ENCODE results near the gene TBC1D22B. TPM values are rescaled to one million over a fixed set of nuclear protein-coding genes. Genes with fewer than 3 reads are reported as not detected.

The TBC1D22B gene
- total RNA-seq, 1 donor: 6.9 TPM

DNA sequence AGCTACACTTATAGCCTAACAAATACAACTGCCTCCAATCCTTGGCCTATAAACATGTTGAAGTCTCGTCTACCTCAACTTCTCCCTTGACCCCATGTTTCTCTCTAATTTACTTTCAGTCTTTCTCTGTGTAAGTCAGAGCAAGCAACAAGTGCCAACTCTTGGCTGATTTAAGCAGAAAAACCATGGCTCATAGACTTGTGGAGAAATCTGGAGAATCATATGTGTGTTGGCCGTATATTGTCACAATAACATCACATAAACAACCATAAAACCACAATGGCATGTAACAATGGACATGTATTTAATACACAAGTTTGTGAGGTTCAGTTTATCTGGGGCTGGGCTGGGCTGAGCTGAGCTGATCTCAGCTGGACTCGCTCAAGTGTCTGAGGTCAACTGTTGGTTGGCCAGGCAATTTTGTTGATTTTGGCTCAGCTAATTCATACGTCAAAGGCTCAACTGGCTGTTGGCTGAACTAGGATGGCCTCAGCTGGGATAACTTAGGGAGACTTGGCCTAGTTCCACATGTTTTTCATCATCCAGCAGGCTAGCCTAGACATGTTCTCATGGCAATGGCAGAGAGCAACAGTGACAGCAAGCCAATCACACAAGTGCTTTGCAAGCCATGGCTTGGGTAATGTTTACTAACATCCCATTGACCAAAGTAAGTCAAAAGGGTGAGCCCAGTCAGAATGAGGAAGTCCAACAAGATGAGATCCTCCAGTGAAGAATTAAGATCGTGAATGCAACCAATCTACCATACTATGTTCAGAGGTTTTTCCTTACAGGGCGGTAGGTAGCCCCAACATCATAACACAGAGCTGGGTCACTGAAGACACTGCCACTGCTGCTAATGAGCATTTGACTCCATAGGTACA, 12.9 kb upstream of the TBC1D22B start:
- Histone ChIP-seq H3K27ac (ENCODE audit: low read depth, low read length) (peak overlapping the region; percentile 98), H3K79me2 (ENCODE audit: insufficient read depth, low read length) (no peaks in the 10 kb centered on the region), H4K20me1 (ENCODE audit: insufficient read depth, low read length) (no peaks in the 10 kb centered on the region), H3K4me2 (ENCODE audit: insufficient read depth, low read length) (peak overlapping the region; percentile 38), H3K4me1 (ENCODE audit: insufficient read depth, low read length) (peaks cover 67% of the 10 kb centered on the region), H3K27me3 (ENCODE audit: insufficient read depth, low read length) (no peaks in the 10 kb centered on the region), H3K36me3 (ENCODE audit: insufficient read depth, low read length) (no peaks in the 10 kb centered on the region), H2AFZ (ENCODE audit: low read length) (no peak overlapping the region), H3K9me3 (ENCODE audit: low read depth, low read length) (no peaks in the 10 kb centered on the region), H3K4me3 (ENCODE audit: insufficient read depth, low read length) (peak overlapping the region; percentile 1)
- DNase-seq (ENCODE audit: insufficient read length, low spot score, missing footprints): peak; percentile 43
- TF ChIP-seq, protein P1, sequence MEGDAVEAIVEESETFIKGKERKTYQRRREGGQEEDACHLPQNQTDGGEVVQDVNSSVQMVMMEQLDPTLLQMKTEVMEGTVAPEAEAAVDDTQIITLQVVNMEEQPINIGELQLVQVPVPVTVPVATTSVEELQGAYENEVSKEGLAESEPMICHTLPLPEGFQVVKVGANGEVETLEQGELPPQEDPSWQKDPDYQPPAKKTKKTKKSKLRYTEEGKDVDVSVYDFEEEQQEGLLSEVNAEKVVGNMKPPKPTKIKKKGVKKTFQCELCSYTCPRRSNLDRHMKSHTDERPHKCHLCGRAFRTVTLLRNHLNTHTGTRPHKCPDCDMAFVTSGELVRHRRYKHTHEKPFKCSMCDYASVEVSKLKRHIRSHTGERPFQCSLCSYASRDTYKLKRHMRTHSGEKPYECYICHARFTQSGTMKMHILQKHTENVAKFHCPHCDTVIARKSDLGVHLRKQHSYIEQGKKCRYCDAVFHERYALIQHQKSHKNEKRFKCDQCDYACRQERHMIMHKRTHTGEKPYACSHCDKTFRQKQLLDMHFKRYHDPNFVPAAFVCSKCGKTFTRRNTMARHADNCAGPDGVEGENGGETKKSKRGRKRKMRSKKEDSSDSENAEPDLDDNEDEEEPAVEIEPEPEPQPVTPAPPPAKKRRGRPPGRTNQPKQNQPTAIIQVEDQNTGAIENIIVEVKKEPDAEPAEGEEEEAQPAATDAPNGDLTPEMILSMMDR (IDR thresholded peaks at IDR 0.05; ENCODE audit: extremely low read depth, low read depth, low read length): no peak

DNA sequence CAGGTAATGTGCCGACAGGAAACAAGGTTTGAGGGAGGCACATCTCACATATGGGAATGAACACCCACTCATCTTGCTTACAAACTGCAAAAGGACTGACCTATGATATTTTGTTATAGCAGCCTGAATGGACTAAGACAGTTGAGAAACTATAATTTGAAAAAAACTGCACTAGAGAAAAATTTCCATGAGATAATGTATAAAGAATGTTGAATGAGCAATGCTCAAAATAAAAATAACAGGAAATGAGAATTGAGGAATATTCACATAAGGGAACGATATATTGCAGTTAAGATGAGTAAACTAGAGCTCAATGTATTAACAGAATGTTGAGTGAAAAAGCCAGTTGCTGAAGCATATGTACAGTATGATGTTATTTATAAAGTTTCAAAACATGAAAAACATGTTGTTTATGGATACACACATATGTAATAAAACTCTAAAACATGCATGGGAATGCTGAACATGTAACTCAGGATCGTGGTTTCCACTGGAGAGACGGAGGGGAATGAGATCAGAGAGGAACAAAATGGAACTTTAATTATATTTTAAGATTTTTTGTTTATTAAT, 6.3 kb upstream of the TBC1D22B start:
- H3K36me3 ChIP-seq (ENCODE audit: insufficient read depth, low read length): no peaks in the 10 kb centered on the region
- peak overlapping the region; percentile 62 for H3K27ac ChIP-seq (ENCODE audit: low read depth, low read length)
- no peak overlapping the region for H2AFZ ChIP-seq (ENCODE audit: low read length)
- peaks cover 2% of the 10 kb centered on the region for H3K9me3 ChIP-seq (ENCODE audit: low read depth, low read length)
- no peak for DNase-seq (ENCODE audit: insufficient read length, low spot score, missing footprints)
- no peaks in the 10 kb centered on the region for H4K20me1 ChIP-seq (ENCODE audit: insufficient read depth, low read length)
- H3K4me3 ChIP-seq (ENCODE audit: insufficient read depth, low read length): no peak overlapping the region
- no peaks in the 10 kb centered on the region for H3K27me3 ChIP-seq (ENCODE audit: insufficient read depth, low read length)
- no peaks in the 10 kb centered on the region for H3K79me2 ChIP-seq (ENCODE audit: insufficient read depth, low read length)
- peaks cover 8% of the 10 kb centered on the region for H3K4me1 ChIP-seq (ENCODE audit: insufficient read depth, low read length)
- TF ChIP-seq, protein P1 (IDR thresholded peaks at IDR 0.05; ENCODE audit: extremely low read depth, low read depth, low read length): no peak
- no peak overlapping the region for H3K4me2 ChIP-seq (ENCODE audit: insufficient read depth, low read length)

DNA sequence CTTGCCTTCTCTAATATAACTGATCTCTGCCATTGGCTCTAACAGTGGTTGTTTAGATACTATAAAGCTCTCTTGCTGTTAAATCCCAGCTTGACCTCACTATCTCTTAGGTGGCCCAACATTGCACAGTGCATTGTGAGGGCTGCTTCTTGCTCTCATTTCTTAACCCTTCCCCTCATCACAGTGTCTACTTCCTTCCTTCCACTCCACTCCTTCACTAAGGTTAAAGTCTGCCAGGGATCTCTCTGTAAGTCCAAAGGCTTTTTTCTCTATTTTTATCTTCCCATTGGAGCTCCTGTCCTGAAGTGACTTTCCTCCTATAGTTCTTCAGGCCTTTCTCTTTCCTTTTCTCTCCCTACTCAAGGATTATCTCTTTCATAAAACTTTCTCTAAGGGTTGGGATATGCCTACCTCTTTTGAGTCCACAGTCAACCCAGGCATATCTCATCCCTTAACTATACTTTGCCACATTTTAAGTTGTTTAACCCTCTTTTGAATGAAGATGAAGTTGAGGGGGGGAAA, 4.0 kb upstream of the TBC1D22B start:
- Histone ChIP-seq H3K36me3 (ENCODE audit: insufficient read depth, low read length) (no peaks in the 10 kb centered on the region), H3K4me3 (ENCODE audit: insufficient read depth, low read length) (no peak overlapping the region), H3K4me2 (ENCODE audit: insufficient read depth, low read length) (no peak overlapping the region), H3K9me3 (ENCODE audit: low read depth, low read length) (peaks cover 2% of the 10 kb centered on the region), H4K20me1 (ENCODE audit: insufficient read depth, low read length) (no peaks in the 10 kb centered on the region), H2AFZ (ENCODE audit: low read length) (no peak overlapping the region), H3K79me2 (ENCODE audit: insufficient read depth, low read length) (peaks cover 12% of the 10 kb centered on the region), H3K27ac (ENCODE audit: low read depth, low read length) (no peak overlapping the region), H3K4me1 (ENCODE audit: insufficient read depth, low read length) (peaks cover 8% of the 10 kb centered on the region), H3K27me3 (ENCODE audit: insufficient read depth, low read length) (no peaks in the 10 kb centered on the region)
- TF ChIP-seq, protein P1 (IDR thresholded peaks at IDR 0.05; ENCODE audit: extremely low read depth, low read depth, low read length): no peak
- no peak for DNase-seq (ENCODE audit: insufficient read length, low spot score, missing footprints)

DNA sequence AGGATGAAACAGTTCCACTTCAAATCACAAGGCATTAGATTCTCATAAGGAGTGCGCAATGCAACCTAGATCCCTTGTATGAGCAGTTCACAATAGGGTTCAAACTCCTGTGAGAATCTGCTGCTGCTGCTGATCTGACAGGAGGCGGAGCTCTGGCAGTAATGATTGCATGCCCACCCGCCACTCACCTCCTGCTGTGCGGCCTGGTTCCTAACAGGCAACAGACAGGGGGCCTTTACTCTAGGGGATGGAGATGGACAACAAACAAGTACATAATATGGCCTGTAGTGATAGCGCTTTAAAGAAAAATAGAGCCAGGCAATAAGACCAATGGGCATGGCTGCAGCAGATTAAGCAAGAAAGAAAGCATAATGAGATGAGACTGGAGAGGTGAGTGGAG, 2.7 kb upstream of the TBC1D22B start:
- H3K4me2 ChIP-seq (ENCODE audit: insufficient read depth, low read length): no peak overlapping the region
- no peak overlapping the region for H2AFZ ChIP-seq (ENCODE audit: low read length)
- H4K20me1 ChIP-seq (ENCODE audit: insufficient read depth, low read length): no peaks in the 10 kb centered on the region
- H3K9me3 ChIP-seq (ENCODE audit: low read depth, low read length): peaks cover 2% of the 10 kb centered on the region
- no peak overlapping the region for H3K4me3 ChIP-seq (ENCODE audit: insufficient read depth, low read length)
- TF ChIP-seq, protein P1 (IDR thresholded peaks at IDR 0.05; ENCODE audit: extremely low read depth, low read depth, low read length): no peak
- peaks cover 14% of the 10 kb centered on the region for H3K4me1 ChIP-seq (ENCODE audit: insufficient read depth, low read length)
- H3K79me2 ChIP-seq (ENCODE audit: insufficient read depth, low read length): peaks cover 26% of the 10 kb centered on the region
- no peaks in the 10 kb centered on the region for H3K36me3 ChIP-seq (ENCODE audit: insufficient read depth, low read length)
- H3K27ac ChIP-seq (ENCODE audit: low read depth, low read length): no peak overlapping the region
- no peaks in the 10 kb centered on the region for H3K27me3 ChIP-seq (ENCODE audit: insufficient read depth, low read length)
- DNase-seq (ENCODE audit: insufficient read length, low spot score, missing footprints): no peak
